Muscle layer of colon (tissue), 2 donors: ENCODE measurements around the gene FBRSL1.
"Not testable (repeated sequence)": the region's sequence is repeated elsewhere in the genome, so short reads cannot be mapped to it uniquely, and the experiment has no call there.

Experiments
- H3K27ac ChIP-seq: one replicate; pipeline ENCODE4 v1.7.0; 2013; ENCODE audit warnings: low read depth, mild to moderate bottlenecking, low read length, moderate library complexity
- H3K27me3 ChIP-seq, 2 donors: one replicate each; pipeline ENCODE4 v1.7.0; 2013; ENCODE audit warnings: low read length in 2 of 2, mild to moderate bottlenecking in 2 of 2; ENCODE audit not compliant: insufficient read depth in 2 of 2, control insufficient read depth in 1 of 2
- H3K36me3 ChIP-seq: one replicate; pipeline ENCODE4 v1.7.0; 2013; ENCODE audit warnings: mild to moderate bottlenecking, low read length; ENCODE audit not compliant: insufficient read depth
- H3K4me1 ChIP-seq: one replicate; pipeline ENCODE4 v1.7.0; 2013; ENCODE audit warnings: mild to moderate bottlenecking, low read length; ENCODE audit not compliant: insufficient read depth
- H3K4me3 ChIP-seq, 2 donors: one replicate each; pipeline ENCODE4 v1.7.0; 2013; ENCODE audit warnings: low read length in 2 of 2, low read depth in 1 of 2, mild to moderate bottlenecking in 1 of 2, moderate library complexity in 1 of 2
- H3K9ac ChIP-seq: one replicate; pipeline ENCODE4 v1.7.0; 2013; ENCODE audit warnings: low read length
- H3K9me3 ChIP-seq: one replicate; pipeline ENCODE4 v1.7.0; 2013; ENCODE audit warnings: mild to moderate bottlenecking, low read length
- donor health status: abdominal sarcoma.
- donor health status: Adenocarcinoma of cecum.

The FBRSL1 gene

GRCh38 chr12:132528564-132529106 lies 38.7 kb downstream of the FBRSL1 start:
- H3K36me3 ChIP-seq: no peaks in the 10 kb centered on the region
- H3K9me3 ChIP-seq: no peaks in the 10 kb centered on the region
- no peak overlapping the region for H3K4me3 ChIP-seq
- no peaks in the 10 kb centered on the region for H3K27me3 ChIP-seq
- H3K4me1 ChIP-seq: peaks cover 1% of the 10 kb centered on the region
- no peak overlapping the region for H3K9ac ChIP-seq
- H3K27ac ChIP-seq: no peak overlapping the region

- no peak overlapping the region for H3K9ac ChIP-seq
- no peak overlapping the region for H3K27ac ChIP-seq
- H3K4me3 ChIP-seq: no peak overlapping the region
- no peaks in the 10 kb centered on the region for H3K4me1 ChIP-seq
- H3K9me3 ChIP-seq: no peaks in the 10 kb centered on the region
- no peaks in the 10 kb centered on the region for H3K27me3 ChIP-seq
- no peaks in the 10 kb centered on the region for H3K36me3 ChIP-seq
Observed at GRCh38 chr12:132529156-132529839, 39.3 kb downstream of the FBRSL1 start.

GRCh38 chr12:132529906-132530305 lies 40.0 kb downstream of the FBRSL1 start:
- Histone ChIP-seq H3K4me1 (no peaks in the 10 kb centered on the region), H3K9me3 (no peaks in the 10 kb centered on the region), H3K4me3 (no peak overlapping the region), H3K27ac (no peak overlapping the region), H3K9ac (no peak overlapping the region), H3K36me3 (no peaks in the 10 kb centered on the region), H3K27me3 (no peaks in the 10 kb centered on the region)

GRCh38 chr12:132530447-132530846 lies 40.5 kb downstream of the FBRSL1 start:
- Histone ChIP-seq H3K9ac (no peak overlapping the region), H3K27me3 (no peaks in the 10 kb centered on the region), H3K27ac (no peak overlapping the region), H3K4me3 (no peak overlapping the region), H3K4me1 (no peaks in the 10 kb centered on the region), H3K36me3 (no peaks in the 10 kb centered on the region), H3K9me3 (no peaks in the 10 kb centered on the region)

- Histone ChIP-seq H3K27ac (no peak overlapping the region), H3K4me1 (no peaks in the 10 kb centered on the region), H3K9ac (no peak overlapping the region), H3K4me3 (no peak overlapping the region), H3K9me3 (no peaks in the 10 kb centered on the region), H3K27me3 (no peaks in the 10 kb centered on the region), H3K36me3 (no peaks in the 10 kb centered on the region)
Observed at GRCh38 chr12:132530851-132531250, 40.9 kb downstream of the FBRSL1 start.

- H3K4me3 ChIP-seq, H3K9me3 ChIP-seq, H3K4me1 ChIP-seq, H3K27me3 ChIP-seq, H3K36me3 ChIP-seq, H3K9ac ChIP-seq, H3K27ac ChIP-seq: not testable (repeated sequence)
Observed at GRCh38 chr12:132532711-132533583, 43.0 kb downstream of the FBRSL1 start.

- Histone ChIP-seq H3K27ac (no peak overlapping the region), H3K4me3 (no peak overlapping the region), H3K36me3 (no peaks in the 10 kb centered on the region), H3K9ac (no peak overlapping the region), H3K4me1 (no peaks in the 10 kb centered on the region), H3K9me3 (no peaks in the 10 kb centered on the region), H3K27me3 (no peaks in the 10 kb centered on the region)
Observed at GRCh38 chr12:132533584-132533958, 43.6 kb downstream of the FBRSL1 start.

- no peaks in the 10 kb centered on the region for H3K9me3 ChIP-seq
- H3K4me3 ChIP-seq: no peak overlapping the region
- no peaks in the 10 kb centered on the region for H3K27me3 ChIP-seq
- no peak overlapping the region for H3K27ac ChIP-seq
- H3K9ac ChIP-seq: no peak overlapping the region
- H3K4me1 ChIP-seq: no peaks in the 10 kb centered on the region
- no peaks in the 10 kb centered on the region for H3K36me3 ChIP-seq
Observed at GRCh38 chr12:132534076-132534475, 44.1 kb downstream of the FBRSL1 start.

- Histone ChIP-seq H3K9me3 (no peaks in the 10 kb centered on the region), H3K27me3 (no peaks in the 10 kb centered on the region), H3K36me3 (no peaks in the 10 kb centered on the region), H3K4me3 (no peak overlapping the region), H3K27ac (no peak overlapping the region), H3K4me1 (no peaks in the 10 kb centered on the region), H3K9ac (no peak overlapping the region)
Observed at GRCh38 chr12:132535019-132535418, 45.1 kb downstream of the FBRSL1 start.

GRCh38 chr12:132536102-132536876 lies 46.3 kb downstream of the FBRSL1 start:
- Histone ChIP-seq H3K9me3 (no peaks in the 10 kb centered on the region), H3K4me3 (no peak overlapping the region), H3K9ac (no peak overlapping the region), H3K27me3 (no peaks in the 10 kb centered on the region), H3K36me3 (no peaks in the 10 kb centered on the region), H3K4me1 (no peaks in the 10 kb centered on the region), H3K27ac (no peak overlapping the region)

- H3K4me1 ChIP-seq: no peaks in the 10 kb centered on the region
- H3K27me3 ChIP-seq: no peaks in the 10 kb centered on the region
- H3K36me3 ChIP-seq: no peaks in the 10 kb centered on the region
Observed at GRCh38 chr12:132537049-132537448, 47.1 kb downstream of the FBRSL1 start.

More at GRCh38 chr12:132537049-132537448, 47.1 kb downstream of the FBRSL1 start:
- no peak overlapping the region for H3K27ac ChIP-seq
- H3K4me3 ChIP-seq: no peak overlapping the region
- no peaks in the 10 kb centered on the region for H3K9me3 ChIP-seq
- no peak overlapping the region for H3K9ac ChIP-seq
